Stimulated activated CD4-positive, alpha-beta T cell treated with anti-CD3 and anti-CD28 coated beads, Interleukin-15, amount 100 ng/mL, for 1 hour (primary cell): ENCODE results near the gene NEK8.
"Not testable (repeated sequence)": the region's sequence is repeated elsewhere in the genome, so short reads cannot be mapped to it uniquely, and the experiment has no call there.

Source experiments
- DNase-seq, 2 donors: peaks; one replicate each; pipeline ENCODE4 v3.0.0-alpha.2; 2020; ENCODE audit warnings: low read depth in 1 of 2, low spot score in 1 of 2

Gene NEK8

DNA sequence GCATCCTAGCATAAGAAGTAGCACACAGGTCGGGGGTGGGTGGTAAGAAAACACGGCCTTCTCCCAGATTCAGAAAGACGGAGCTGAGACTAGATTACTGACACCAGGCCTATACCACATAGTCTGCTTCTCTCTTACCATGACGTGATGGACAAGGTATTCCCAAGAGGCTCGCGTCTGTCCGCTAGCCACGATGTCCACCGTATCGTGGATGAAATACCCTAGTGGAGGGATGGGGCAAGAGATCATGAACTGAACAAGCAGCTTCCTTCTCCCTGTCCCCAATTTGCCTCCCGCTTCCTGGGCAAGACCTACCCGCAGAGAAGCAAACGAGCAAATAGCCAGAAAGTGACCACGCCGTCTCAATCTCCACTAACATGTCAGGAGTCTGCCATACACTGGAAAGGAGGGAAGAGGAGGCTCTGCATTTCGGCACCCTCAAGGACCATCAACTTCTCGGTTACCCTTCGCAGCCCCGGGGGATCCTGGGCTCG, 3.4 kb upstream of the NEK8 start:
- DNase-seq, result no peak

DNA sequence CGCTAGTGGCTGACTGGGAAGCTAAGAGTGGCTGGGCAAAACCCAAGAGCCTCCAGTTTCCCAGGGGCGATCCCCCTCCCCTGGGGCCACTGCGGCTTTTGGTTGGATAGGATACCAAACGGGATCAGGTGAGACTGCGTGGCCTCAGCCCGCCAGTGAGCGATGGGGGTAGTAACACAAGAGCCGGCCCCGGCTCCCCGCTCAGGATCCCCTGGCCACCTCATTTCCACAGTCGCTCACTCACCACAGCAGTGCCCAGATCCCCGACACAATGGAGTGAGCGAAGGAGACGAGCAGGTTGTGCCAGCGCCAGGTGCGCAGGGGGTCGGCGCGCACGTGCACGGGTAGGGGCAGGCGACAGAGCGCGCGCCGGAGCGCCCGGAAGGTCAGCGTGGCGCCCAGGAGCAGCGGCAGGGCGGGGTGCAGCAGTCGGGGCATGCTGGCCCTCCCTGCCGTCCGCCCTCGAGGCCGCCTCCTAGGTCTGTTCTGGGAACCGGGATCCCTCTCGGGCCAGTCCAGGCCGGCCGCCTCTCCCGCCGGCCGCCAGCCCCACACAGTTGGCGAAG, 2.8 kb upstream of the NEK8 start:
- peak in 1 of 2 donors; percentile 40 for DNase-seq

DNA sequence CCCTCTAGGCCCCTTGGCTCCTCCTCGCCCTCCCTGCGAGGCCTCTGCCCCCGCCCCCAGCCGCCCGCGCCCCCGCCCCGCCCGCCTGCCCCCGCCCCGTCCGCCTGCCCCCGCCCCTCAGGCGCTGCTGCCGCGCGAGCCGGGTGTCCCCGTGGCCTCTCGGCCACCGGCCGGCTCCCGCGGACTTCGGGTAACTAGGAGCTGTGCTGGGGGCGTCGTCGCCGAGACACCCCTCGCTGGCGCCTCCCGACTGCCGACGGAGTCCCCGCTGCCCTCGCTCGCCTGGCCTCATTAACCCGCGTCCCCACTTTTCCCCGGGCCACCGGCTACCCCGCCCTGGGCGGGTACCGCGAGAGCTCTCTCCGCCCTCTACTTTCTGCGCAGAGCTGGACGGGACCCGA, 2.4 kb upstream of the NEK8 start, which contains the start of gene TLCD1:
TLCD1 (minus strand) TSS at position 8 of the 401 bp plus-strand sequence. CDS start 136 bp downstream, outside the sequence.
- peak; percentile 44 to 57 for DNase-seq

GRCh38 chr17:28726627-28727491, 1.7 kb upstream of the NEK8 start:
- peak; percentile 81 to 88 for DNase-seq

GRCh38 chr17:28729950-28730330, 1.4 kb downstream of the NEK8 start:
- no peak for DNase-seq

- no peak for DNase-seq
Observed at GRCh38 chr17:28733346-28733745, 4.8 kb downstream of the NEK8 start.

DNA sequence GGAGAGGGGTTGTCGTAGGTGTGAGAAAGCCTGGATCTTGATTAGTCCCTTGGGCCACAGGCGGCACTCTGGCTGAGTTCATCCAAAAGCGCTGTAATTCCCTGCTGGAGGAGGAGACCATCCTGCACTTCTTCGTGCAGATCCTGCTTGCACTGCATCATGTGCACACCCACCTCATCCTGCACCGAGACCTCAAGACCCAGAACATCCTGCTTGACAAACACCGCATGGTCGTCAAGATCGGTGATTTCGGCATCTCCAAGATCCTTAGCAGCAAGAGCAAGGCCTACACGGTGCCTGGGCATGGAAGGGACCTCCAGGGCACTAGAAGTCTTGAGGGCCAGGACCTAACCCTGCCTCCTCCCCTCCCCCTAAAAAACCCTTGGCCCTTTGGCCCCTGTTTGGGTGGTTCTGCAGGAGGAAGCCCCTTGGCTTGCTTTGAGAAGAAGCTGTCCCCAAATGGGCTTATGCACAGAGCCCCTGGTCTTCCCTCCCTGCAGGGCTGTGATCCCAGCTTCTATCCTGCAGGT, 6.2 kb downstream of the NEK8 start:
- DNase-seq, result no peak

DNA sequence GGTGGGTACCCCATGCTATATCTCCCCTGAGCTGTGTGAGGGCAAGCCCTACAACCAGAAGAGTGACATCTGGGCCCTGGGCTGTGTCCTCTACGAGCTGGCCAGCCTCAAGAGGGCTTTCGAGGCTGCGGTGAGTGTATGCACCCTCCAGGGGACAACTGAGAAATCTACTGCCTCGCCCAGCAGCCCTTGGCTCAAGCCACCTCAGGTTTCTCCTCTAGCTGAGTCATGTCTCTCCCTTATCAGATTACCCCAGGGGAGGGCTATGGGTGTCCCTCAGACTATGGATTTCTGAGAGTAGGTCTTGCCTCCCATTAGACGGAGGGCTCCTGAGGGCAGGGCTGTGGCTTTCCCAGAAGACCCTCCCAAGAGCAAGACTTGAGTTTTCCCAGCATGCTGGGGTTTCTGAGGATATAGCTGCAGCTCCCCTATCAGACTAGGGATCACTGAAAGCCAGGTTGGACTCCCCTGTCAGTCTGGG, 6.7 kb downstream of the NEK8 start:
- no peak for DNase-seq

DNA sequence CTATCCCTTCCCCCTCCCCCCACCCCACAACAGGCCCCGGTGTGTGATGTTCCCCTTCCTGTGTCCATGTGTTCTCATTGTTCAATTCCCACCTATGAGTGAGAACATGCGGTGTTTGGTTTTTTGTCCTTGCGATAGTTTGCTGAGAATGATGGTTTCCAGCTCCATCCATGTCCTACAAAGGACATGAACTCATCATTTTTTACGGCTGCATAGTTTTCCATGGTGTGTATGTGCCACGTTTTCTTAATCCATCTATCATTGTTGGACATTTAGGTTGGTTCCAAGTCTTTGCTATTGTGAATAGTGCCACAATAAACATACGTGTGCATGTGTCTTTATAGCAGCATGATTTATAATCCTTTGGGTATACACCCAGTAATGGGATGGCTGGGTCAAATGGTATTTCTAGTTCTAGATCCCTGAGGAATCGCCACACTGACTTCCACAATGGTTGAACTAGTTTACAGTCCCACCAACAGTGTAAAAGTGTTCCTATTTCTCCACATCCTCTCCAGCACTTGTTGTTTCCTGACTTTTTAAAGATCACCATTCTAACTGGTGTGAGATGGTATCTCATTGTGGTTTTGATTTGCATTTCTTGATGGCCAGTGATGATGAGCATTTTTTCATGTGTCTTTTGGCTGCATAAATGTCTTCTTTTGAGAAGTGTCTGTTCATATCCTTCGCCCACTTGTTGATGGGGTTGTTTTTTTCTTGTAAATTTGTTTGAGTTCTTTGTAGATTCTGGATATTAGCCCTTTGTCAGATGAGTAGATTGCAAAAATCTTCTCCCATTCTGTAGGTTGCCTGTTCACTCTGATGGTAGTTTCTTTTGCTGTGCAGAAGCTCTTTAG, 7.6 kb downstream of the NEK8 start:
- not testable (repeated sequence) for DNase-seq

- DNase-seq, result no peak
Observed at GRCh38 chr17:28737316-28737715, 8.7 kb downstream of the NEK8 start.

DNA sequence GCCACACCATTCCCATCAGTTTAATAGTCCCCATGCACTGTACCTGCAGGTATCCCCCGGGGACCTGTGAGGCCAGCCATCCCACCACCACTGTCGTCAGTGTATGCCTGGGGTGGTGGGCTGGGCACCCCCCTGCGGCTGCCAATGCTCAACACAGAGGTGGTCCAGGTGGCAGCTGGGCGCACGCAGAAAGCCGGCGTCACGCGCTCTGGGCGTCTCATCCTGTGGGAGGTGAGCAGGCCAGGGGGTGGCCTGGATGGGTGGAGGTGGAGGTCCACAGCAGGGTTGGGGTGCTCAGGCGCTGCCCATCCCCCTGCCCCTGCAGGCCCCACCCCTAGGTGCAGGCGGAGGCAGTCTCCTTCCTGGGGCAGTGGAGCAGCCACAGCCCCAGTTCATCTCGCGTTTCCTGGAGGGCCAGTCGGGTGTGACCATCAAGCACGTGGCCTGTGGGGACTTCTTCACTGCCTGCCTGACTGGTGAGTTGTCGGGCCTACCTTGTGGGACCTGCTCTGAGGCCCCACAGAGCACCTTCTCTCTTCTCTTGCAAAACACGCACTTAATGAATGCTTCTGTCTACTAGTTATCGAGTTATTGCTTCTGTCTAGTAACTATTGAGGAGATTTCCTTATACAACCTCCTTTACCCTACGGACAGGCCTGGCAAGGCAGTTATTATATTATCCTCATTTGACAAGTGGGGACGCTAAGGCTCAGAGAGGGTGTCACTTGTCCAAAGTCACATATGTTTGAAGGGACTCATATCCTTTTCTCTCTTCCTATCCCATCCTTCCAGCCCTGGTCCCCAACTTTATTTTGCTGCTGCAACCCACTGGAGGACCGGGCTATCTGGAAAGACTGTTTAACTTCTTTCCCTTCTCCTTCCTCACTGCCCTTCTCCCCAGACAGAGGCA, 9.4 kb downstream of the NEK8 start:
- DNase-seq, result no peak

DNA sequence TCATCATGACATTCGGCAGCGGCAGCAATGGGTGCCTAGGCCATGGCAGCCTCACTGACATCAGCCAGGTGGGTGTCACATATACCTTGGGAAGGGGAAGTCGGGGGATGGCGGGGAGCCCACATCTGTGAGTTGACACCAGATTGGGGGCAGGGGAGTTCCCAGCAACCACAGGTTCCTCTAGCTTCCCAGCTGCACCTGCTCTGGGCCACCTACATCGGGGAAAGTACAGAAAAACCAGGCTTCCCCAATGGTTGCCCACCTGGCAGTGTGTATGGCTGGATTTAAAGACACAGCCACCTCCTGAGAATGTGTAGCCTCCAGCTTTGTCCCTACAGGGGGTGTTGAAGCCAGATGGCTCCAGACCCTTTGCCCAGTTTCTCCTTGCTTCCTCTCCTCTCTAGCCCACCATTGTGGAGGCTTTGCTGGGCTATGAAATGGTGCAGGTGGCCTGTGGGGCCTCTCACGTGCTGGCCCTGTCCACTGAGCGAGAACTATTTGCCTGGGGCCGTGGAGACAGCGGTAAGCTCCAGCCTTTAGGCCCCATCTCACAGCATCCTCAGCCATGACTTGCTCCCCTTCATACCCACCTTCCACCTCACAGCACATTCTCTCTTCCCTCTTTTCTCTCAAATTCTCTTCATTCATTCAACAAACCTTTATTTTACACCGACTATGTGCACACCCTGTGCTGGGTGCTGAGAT, 10.2 kb downstream of the NEK8 start:
- peak in 1 of 2 donors; percentile 58 for DNase-seq

DNA sequence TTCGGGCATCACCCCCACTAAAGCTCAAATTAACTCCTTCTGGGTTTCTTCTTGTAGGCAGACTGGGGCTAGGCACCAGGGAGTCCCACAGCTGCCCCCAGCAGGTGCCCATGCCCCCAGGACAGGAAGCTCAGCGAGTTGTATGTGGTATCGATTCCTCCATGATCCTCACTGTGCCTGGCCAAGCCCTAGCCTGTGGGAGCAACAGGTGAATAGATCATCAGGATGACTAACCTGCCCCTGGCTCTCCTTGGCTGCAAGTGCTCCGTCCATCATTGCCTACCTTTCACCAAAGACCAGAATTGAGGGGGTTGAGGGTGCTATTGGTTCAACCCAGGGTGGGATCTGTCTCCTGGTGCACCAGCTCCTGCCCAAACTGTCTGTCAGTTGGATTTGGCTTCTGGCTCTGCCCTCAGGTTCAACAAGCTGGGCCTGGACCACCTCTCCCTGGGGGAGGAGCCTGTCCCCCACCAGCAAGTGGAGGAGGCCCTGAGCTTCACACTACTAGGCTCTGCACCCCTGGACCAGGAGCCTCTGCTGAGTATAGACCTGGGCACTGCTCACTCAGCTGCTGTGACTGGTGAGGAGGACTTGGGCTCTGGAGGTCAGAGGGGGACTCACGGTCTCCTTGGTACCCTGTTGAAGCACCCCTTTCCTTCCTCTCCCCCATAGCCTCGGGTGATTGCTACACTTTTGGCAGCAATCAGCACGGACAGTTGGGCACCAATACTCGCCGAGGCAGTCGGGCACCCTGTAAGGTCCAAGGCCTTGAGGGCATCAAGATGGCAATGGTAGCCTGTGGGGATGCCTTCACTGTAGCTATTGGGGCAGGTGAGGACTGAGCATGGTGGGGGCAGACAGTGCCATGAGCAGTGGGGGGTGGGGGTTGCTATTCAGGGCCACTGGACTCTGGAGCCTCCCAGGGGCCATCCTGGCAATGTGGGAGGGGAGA, 12.1 kb downstream of the NEK8 start:
- DNase-seq, result no peak

DNA sequence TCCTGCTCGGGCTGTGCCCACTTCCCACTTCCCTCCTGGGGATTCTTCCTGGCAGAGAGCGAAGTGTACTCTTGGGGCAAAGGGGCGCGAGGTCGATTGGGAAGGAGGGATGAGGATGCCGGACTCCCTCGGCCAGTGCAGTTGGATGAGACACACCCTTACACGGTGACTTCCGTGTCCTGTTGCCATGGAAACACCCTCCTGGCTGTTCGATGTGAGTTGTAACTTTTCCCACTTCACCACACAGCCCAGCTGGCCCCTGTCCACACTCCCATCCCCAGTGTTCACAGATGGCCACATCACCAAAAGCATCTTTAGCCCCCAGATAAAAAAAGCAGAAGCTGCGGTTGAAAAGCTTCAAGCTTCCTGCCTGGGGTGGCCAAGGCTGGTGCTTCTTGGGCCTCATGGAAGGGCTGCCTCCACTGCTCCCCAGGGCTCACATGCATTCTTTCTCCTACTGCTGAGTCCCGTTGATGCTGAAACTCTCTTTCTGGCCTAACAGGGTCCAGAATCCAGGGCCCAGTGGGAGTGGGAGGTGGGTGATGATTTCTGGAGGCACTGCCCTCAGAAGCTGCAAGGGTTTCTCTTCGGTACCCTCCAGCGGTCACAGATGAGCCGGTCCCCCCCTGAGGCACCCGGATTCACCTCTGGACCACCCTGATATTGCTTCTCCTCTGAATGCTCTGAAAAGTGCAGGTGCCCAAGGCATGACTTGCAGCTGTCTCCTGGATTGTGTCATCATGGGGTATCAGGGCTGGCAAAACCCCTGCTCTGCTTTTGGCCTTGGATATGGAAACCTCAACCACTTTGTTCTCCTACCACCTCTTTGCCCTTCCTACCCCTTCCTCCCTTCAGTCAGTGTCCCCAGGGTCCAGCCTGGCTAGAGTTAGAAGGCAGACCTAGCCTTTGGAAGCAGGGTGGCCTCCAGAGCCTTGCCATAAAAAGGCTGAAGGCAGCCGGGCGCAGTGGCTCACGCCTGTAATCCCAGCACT, 13.1 kb downstream of the NEK8 start:
- DNase-seq, result no peak

- DNase-seq, result peak; percentile 59 to 74
Observed at GRCh38 chr17:28743243-28744103, 14.9 kb downstream of the NEK8 start, which contains the start of gene TRAF4. TRAF4 (plus strand) TSS chr17:28744011; CDS start chr17:28744113, 102 bp downstream.
